Measurements from ENCODE around the gene ODF2. TPM values are rescaled to one million over a fixed set of nuclear protein-coding genes. Genes with fewer than 3 reads are reported as not detected.
A peak's percentile ranks its signal among the peaks of the same experiment; 100 is the strongest.

The ODF2 gene
- total RNA-seq: 10 to 100 TPM; 21.9 to 25.5 (median 22.4) TPM

DNA sequence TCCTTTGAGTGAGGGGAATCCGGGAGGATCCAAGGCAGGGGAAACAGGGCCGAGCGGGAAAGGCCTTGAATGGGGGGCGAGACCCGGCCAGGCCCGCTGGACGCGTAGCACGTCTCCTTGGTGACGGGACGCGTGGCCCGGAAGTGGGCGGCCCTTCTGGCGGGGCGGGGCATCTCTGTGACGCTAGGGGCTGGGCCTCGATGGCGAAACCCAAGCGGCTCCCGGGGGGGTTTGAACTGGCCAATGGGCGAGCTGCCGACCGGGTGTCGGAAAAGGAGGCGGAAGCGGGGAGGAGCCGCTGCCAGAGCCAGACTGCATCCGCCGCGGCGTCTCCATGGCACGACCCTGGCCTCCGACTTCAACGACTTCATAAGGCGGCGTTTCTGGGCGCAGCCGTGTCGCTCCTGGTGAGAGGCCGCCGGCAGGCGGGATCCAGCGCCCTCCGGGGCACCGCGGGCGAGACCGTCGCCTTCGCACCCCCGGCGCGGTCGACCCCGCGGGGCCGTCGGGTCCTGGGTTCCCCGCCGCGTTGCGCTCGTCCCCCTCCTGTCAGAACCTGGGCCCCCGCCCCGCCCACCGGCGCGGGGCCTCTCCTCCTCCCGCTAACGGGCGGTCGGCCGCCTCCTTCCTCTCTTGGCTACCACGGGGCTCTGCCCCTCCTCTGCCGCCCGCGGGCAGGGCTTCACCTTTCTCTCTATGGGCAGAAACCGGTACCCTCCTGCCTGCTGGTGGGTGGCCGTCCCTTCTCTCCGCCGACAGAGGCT lies at the start of gene ODF2:
Gene ODF2, plus strand, starts transcription at position 158 of the 764 bp plus-strand sequence. Its CDS starts 86 bp downstream, at position 244.
- peak; percentile 98 for DNase-seq
- Histone ChIP-seq H3K9me3 (no peaks in the 10 kb centered on the region), H3K4me3 (replicated peaks in 1 of 3) (peak within 1 kb of the TSS; percentile 24 to 90 (median 70)), H3K36me3 (peaks cover 0 to 11% of the 10 kb centered on the region in 2 donors), H3K4me1 (peaks cover 6% of the 10 kb centered on the region in 2 donors), H3K27ac (peak within 1 kb of the TSS; percentile 30 to 81 (median 49)), H3K27me3 (no peaks in the 10 kb centered on the region)
- intact Hi-C loops (cut with DNase I): loop anchor here (10.0 kb wide), 1 partner anchor 49 kb away; the partner anchor contains the start of gene GLE1
- TF ChIP-seq, protein P1, sequence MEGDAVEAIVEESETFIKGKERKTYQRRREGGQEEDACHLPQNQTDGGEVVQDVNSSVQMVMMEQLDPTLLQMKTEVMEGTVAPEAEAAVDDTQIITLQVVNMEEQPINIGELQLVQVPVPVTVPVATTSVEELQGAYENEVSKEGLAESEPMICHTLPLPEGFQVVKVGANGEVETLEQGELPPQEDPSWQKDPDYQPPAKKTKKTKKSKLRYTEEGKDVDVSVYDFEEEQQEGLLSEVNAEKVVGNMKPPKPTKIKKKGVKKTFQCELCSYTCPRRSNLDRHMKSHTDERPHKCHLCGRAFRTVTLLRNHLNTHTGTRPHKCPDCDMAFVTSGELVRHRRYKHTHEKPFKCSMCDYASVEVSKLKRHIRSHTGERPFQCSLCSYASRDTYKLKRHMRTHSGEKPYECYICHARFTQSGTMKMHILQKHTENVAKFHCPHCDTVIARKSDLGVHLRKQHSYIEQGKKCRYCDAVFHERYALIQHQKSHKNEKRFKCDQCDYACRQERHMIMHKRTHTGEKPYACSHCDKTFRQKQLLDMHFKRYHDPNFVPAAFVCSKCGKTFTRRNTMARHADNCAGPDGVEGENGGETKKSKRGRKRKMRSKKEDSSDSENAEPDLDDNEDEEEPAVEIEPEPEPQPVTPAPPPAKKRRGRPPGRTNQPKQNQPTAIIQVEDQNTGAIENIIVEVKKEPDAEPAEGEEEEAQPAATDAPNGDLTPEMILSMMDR (IDR thresholded peaks at IDR 0.05): no peak
- TF ChIP-seq POLR2A (IDR thresholded peaks at IDR 0.05): peak in 1 of 2 donors; percentile 73
- 0 to 1% methylated on average over 27 of the region's 82 CpGs for WGBS, 2 donors

DNA sequence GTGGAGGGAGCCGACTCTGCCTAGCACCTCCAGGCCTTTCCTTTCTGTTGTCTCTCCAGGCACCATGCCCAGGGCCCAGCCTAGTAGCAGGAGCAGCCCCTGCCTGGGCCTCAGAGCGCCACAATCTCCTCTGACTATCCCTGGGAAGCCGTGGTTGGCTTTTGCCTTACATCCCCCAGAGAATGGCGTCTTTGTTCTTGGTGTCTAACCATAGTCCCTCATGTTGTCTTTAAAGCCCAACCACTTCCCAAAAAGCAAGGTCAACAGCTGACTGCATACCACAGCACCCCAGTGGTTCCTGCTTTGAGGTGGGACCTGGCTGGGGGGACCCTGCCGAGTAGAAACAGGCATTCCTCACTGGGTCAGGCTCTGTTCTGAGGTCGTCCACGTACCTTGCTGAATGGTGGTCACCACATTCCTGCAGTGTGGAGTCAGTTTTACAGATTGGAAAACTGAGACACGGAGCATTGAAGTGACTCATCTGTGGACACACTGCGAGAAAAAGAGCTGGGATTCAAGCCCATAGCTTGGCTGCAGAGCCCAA lies 48.9 kb upstream of the ODF2 start:
- no peaks in the 10 kb centered on the region for H3K27me3 ChIP-seq
- DNase-seq: no peak
- TF ChIP-seq, protein P1 (IDR thresholded peaks at IDR 0.05): no peak
- TF ChIP-seq POLR2A (IDR thresholded peaks at IDR 0.05): no peak
- intact Hi-C loops (cut with DNase I): no loop called here
- H3K9me3 ChIP-seq: no peaks in the 10 kb centered on the region
- WGBS, 2 donors: 75 to 76% methylated on average over 9 of the region's 9 CpGs
- H3K27ac ChIP-seq: peak overlapping the region in 1 of 3 donors; percentile 55
- H3K4me3 ChIP-seq (replicated peaks in 1 of 3): no peak overlapping the region
- peaks cover 13 to 14% of the 10 kb centered on the region in 2 donors for H3K4me1 ChIP-seq
- no peaks in the 10 kb centered on the region for H3K36me3 ChIP-seq

DNA sequence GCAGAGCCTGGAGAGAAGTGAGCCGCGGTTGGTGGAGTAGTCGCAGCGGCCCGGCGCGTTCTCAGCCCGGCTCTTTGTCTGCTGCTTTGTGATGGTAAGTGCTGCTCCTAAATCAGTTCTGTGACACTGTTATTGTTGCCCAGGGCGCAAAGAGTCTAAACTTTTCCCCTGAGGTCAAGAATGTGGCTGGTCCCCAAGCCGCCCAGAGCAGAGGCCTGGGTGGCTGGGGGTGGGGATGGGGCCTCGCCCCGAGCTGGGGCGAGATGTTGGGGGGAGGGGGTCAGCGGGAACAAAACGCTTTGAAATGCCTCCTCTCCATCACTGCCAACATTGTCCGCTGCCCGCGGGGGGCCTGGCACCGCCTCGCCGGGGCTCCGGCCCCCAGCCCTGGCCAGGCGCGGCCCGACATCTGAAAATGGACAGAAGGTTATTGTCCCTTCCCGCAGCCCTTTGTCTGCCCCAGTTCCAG lies 46.8 kb upstream of the ODF2 start:
- DNase-seq: peak in 1 of 2 donors; percentile 44
- no peak for TF ChIP-seq POLR2A (IDR thresholded peaks at IDR 0.05)
- TF ChIP-seq, protein P1 (IDR thresholded peaks at IDR 0.05): no peak
- Histone ChIP-seq H3K27ac (no peak overlapping the region), H3K9me3 (no peaks in the 10 kb centered on the region), H3K4me3 (replicated peaks in 1 of 3) (no peak overlapping the region), H3K36me3 (no peaks in the 10 kb centered on the region), H3K27me3 (no peaks in the 10 kb centered on the region), H3K4me1 (peaks cover 13 to 14% of the 10 kb centered on the region in 2 donors)
- intact Hi-C loops (cut with DNase I): no loop called here
- 34 to 41% methylated on average over 17 to 26 of the region's 26 CpGs for WGBS, 2 donors

DNA sequence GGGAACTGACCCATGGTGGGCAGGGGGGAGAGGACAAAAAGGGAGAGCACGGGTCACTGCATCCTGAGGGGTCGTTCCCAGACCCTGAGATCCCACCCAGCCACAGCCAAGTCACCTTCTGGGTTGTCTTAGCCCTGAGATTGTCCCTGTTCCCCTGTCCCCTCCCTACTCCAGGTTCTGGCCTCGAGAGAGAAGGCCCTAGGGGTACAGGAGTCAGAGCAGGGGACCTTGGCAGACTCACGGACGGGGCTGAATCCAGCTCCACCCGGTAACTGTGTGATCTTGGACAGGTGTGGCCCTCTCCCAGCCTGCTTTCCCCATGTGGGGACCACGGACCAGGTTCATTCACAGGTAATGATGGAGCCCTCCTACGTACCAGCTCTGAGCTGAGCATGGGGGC lies 46.4 kb upstream of the ODF2 start:
- peaks cover 13 to 14% of the 10 kb centered on the region in 2 donors for H3K4me1 ChIP-seq
- 60 to 69% methylated on average over 3 to 8 of the region's 8 CpGs for WGBS, 2 donors
- H3K27ac ChIP-seq: no peak overlapping the region
- no peak for TF ChIP-seq POLR2A (IDR thresholded peaks at IDR 0.05)
- TF ChIP-seq, protein P1 (IDR thresholded peaks at IDR 0.05): no peak
- intact Hi-C loops (cut with DNase I): no loop called here
- no peaks in the 10 kb centered on the region for H3K9me3 ChIP-seq
- no peaks in the 10 kb centered on the region for H3K27me3 ChIP-seq
- no peak overlapping the region for H3K4me3 ChIP-seq (replicated peaks in 1 of 3)
- no peak for DNase-seq
- no peaks in the 10 kb centered on the region for H3K36me3 ChIP-seq

DNA sequence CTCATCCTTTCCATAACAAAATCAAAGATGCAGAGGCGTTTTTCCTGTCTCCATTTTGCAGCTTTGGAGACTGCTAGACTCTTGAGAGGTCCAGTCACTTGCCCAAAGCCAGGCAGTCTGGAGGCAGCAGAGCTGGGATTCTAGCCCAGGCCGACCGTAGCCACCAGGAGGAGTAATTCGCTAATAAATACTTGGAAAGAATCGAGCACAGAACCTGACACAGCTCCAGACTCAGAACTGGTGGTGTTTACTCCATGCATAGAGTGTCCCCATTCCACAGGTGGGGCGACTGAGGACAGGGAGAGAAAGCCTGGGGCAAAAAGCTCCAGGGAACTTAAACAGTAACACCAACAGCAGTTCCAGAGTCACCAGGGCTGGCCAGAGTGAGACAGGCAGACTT lies 45.8 kb upstream of the ODF2 start:
- 58 to 60% methylated on average over 6 of the region's 6 CpGs for WGBS, 2 donors
- no peaks in the 10 kb centered on the region for H3K27me3 ChIP-seq
- no peaks in the 10 kb centered on the region for H3K36me3 ChIP-seq
- no peak for DNase-seq
- H3K4me3 ChIP-seq (replicated peaks in 1 of 3): no peak overlapping the region
- peaks cover 13 to 14% of the 10 kb centered on the region in 2 donors for H3K4me1 ChIP-seq
- no peak overlapping the region for H3K27ac ChIP-seq
- TF ChIP-seq POLR2A (IDR thresholded peaks at IDR 0.05): no peak
- TF ChIP-seq, protein P1 (IDR thresholded peaks at IDR 0.05): no peak
- intact Hi-C loops (cut with DNase I): loop anchor here (5.0 to 10.0 kb wide), 2 partner anchors 48 to 115 kb away; no protein-coding TSS in a partner anchor
- no peaks in the 10 kb centered on the region for H3K9me3 ChIP-seq

Data from thyroid gland (tissue), 4 donors.